ENCODE data around the gene ABCA7. TPM values are rescaled to one million over a fixed set of nuclear protein-coding genes. Genes with fewer than 3 reads are reported as not detected.

Gene ABCA7
- total and polyA plus RNA-seq, 2 of the 13 experiments (the other 11 are each of a cell fraction or from before 2014, with no cell fraction given) = 4.4 to 32.4 TPM

DNA sequence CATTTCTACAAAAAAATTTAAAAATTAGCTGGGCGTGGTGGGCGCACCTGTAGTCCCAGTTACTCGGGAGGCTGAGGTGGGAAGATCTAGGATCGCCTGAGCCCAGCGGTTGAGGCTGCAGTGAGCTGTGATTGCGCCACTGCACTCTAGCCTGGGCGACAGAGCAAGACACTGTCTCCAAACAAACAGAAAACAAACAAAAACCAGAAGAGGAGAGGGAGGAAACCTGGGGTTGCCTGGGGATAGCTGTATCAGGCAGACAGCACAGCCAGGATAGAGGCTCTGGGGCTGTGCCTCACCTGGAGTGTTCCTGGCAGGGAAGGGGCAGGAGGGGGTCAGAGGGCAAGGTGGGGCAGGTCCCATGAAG is 57.9 kb downstream of the ABCA7 start (continued):
- TF ChIP-seq, protein P1, sequence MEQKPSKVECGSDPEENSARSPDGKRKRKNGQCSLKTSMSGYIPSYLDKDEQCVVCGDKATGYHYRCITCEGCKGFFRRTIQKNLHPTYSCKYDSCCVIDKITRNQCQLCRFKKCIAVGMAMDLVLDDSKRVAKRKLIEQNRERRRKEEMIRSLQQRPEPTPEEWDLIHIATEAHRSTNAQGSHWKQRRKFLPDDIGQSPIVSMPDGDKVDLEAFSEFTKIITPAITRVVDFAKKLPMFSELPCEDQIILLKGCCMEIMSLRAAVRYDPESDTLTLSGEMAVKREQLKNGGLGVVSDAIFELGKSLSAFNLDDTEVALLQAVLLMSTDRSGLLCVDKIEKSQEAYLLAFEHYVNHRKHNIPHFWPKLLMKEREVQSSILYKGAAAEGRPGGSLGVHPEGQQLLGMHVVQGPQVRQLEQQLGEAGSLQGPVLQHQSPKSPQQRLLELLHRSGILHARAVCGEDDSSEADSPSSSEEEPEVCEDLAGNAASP (CRISPR knock-in tag; IDR thresholded peaks at IDR 0.05; ENCODE audit: borderline replicate concordance) = peak; percentile 96
- TF ChIP-seq ZNF703 (CRISPR knock-in tag; IDR thresholded peaks at IDR 0.05; ENCODE audit: borderline replicate concordance) = peak; percentile 47; the same call in 1 of the 2 replicates
- TF ChIP-seq, protein P2, sequence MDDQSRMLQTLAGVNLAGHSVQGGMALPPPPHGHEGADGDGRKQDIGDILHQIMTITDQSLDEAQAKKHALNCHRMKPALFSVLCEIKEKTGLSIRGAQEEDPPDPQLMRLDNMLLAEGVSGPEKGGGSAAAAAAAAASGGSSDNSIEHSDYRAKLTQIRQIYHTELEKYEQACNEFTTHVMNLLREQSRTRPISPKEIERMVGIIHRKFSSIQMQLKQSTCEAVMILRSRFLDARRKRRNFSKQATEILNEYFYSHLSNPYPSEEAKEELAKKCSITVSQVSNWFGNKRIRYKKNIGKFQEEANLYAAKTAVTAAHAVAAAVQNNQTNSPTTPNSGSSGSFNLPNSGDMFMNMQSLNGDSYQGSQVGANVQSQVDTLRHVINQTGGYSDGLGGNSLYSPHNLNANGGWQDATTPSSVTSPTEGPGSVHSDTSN (CRISPR knock-in tag; IDR thresholded peaks at IDR 0.05; ENCODE audit: borderline replicate concordance) = no peak
- TF ChIP-seq MLX (CRISPR knock-in tag; IDR thresholded peaks at IDR 0.05) = no peak; the same call in 1 of the 2 replicates
- TF ChIP-seq ZNF205 (CRISPR knock-in tag; IDR thresholded peaks at IDR 0.05) = peak; percentile 78; the same call in 1 of the 2 replicates
- peak; percentile 86 for TF ChIP-seq THAP11 (CRISPR knock-in tag; IDR thresholded peaks at IDR 0.05)
- TF ChIP-seq, protein P3, sequence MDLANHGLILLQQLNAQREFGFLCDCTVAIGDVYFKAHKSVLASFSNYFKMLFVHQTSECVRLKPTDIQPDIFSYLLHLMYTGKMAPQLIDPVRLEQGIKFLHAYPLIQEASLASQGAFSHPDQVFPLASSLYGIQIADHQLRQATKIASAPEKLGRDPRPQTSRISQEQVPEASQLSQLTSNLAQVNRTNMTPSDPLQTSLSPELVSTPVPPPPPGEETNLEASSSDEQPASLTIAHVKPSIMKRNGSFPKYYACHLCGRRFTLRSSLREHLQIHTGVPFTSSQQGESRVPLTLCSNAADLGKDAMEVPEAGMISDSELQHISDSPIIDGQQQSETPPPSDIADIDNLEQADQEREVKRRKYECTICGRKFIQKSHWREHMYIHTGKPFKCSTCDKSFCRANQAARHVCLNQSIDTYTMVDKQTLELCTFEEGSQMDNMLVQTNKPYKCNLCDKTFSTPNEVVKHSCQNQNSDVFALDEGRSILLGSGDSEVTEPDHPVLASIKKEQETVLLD (CRISPR knock-in tag; IDR thresholded peaks at IDR 0.05; ENCODE audit: low read depth) = 0 out of 2 replicates have a peak, but pooled peaks have one; percentile 39
- peak; percentile 85; the same call in 1 of the 2 replicates for TF ChIP-seq NR2C2 (CRISPR knock-in tag; IDR thresholded peaks at IDR 0.05; ENCODE audit: borderline replicate concordance)
- TF ChIP-seq, protein P4, sequence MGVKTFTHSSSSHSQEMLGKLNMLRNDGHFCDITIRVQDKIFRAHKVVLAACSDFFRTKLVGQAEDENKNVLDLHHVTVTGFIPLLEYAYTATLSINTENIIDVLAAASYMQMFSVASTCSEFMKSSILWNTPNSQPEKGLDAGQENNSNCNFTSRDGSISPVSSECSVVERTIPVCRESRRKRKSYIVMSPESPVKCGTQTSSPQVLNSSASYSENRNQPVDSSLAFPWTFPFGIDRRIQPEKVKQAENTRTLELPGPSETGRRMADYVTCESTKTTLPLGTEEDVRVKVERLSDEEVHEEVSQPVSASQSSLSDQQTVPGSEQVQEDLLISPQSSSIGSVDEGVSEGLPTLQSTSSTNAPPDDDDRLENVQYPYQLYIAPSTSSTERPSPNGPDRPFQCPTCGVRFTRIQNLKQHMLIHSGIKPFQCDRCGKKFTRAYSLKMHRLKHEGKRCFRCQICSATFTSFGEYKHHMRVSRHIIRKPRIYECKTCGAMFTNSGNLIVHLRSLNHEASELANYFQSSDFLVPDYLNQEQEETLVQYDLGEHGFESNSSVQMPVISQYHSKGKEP (CRISPR knock-in tag; IDR thresholded peaks at IDR 0.05) = 0 out of 2 replicates have a peak, but pooled peaks have one; percentile 56
- TF ChIP-seq RXRB (CRISPR knock-in tag; IDR thresholded peaks at IDR 0.05; ENCODE audit: borderline replicate concordance) = peak; percentile 95
- TF ChIP-seq RFX1 (IDR thresholded peaks at IDR 0.05) = peak; percentile 63
- TF ChIP-seq, protein P5, sequence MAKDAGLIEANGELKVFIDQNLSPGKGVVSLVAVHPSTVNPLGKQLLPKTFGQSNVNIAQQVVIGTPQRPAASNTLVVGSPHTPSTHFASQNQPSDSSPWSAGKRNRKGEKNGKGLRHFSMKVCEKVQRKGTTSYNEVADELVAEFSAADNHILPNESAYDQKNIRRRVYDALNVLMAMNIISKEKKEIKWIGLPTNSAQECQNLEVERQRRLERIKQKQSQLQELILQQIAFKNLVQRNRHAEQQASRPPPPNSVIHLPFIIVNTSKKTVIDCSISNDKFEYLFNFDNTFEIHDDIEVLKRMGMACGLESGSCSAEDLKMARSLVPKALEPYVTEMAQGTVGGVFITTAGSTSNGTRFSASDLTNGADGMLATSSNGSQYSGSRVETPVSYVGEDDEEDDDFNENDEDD (CRISPR knock-in tag; IDR thresholded peaks at IDR 0.05; ENCODE audit: borderline replicate concordance) = peak; percentile 16; the same call in 1 of the 2 replicates
- no peak for TF ChIP-seq TAF15 (IDR thresholded peaks at IDR 0.05; ENCODE audit: low read depth, low read length, poor library complexity, severe bottlenecking)
- 0 out of 2 replicates have a peak, but pooled peaks have one; percentile 13 for TF ChIP-seq ZNF776 (CRISPR knock-in tag; IDR thresholded peaks at IDR 0.05)
- peak; percentile 44; the same call in 1 of the 2 replicates for TF ChIP-seq SIX1 (CRISPR knock-in tag; IDR thresholded peaks at IDR 0.05; ENCODE audit: borderline replicate concordance)
- TF ChIP-seq CREM (IDR thresholded peaks at IDR 0.05) = 0 out of 2 replicates have a peak, but pooled peaks have one; percentile 10
- no peak for TF ChIP-seq CREM (CRISPR knock-in tag; IDR thresholded peaks at IDR 0.05)
- TF ChIP-seq ZNF17 (CRISPR knock-in tag; IDR thresholded peaks at IDR 0.05) = no peak
- peak; percentile 43; the same call in 1 of the 2 replicates for TF ChIP-seq ZNF567 (CRISPR knock-in tag; IDR thresholded peaks at IDR 0.05; ENCODE audit: borderline replicate concordance)
- TF ChIP-seq ZNF44 (CRISPR knock-in tag; IDR thresholded peaks at IDR 0.05) = no peak
- TF ChIP-seq MXI1 (IDR thresholded peaks at IDR 0.05; ENCODE audit: borderline replicate concordance, low read depth, low read length) = peak; percentile 28; the same call in 1 of the 3 replicates

All from HepG2 (cell line).